ENCODE data around the gene BMP2K. TPM values are rescaled to one million over a fixed set of nuclear protein-coding genes. Genes with fewer than 3 reads are reported as not detected.
"Not testable (repeated sequence)": the region's sequence is repeated elsewhere in the genome, so short reads cannot be mapped to it uniquely, and the experiment has no call there.

BMP2K gene
- total and polyA plus RNA-seq, 7 experiments from 2014 or later = 3.1 to 25.6 (median 13.6) TPM

GRCh38 chr4:78904143-78904542 is 128.0 kb downstream of the BMP2K start:
- no peak overlapping the region for H3K27ac Mint-ChIP-seq
- intact Hi-C loops (cut with micrococcal nuclease) = no loop called here
- H3K27me3 Mint-ChIP-seq = no peaks in the 10 kb centered on the region
- peaks cover 0 to 25% (median 9%) of the 10 kb centered on the region in 5 donors for H3K36me3 Mint-ChIP-seq
- H3K4me1 ChIP-seq (ENCODE audit: control insufficient read depth in 2 of 2, insufficient read depth in 2 of 2, low read length in 2 of 2) = no peaks in the 10 kb centered on the region
- H3K9me3 Mint-ChIP-seq = peaks cover 0 to under 1% (median 0%) of the 10 kb centered on the region in 11 donors
- DNase-seq (no peak), ATAC-seq (no peak)
- POLR2A ChIA-PET = no interaction called here
- H3K36me3 ChIP-seq (ENCODE audit: control insufficient read depth in 2 of 3, insufficient read depth in 3 of 3, low read length in 3 of 3) = no peaks in the 10 kb centered on the region
- H3K27ac ChIP-seq (ENCODE audit: low read depth, low read length) = no peak overlapping the region
- CTCF ChIA-PET = no interaction called here
- H3K4me1 Mint-ChIP-seq = no peaks in the 10 kb centered on the region
- H3K27me3 ChIP-seq (ENCODE audit: control insufficient read depth in 2 of 2, insufficient read depth in 2 of 2, low read length in 2 of 2) = no peaks in the 10 kb centered on the region
- no peak overlapping the region for H3K4me3 ChIP-seq (ENCODE audit: low read length)
- H3K9me3 ChIP-seq (ENCODE audit: control insufficient read depth in 2 of 3, low read length in 3 of 3) = no peaks in the 10 kb centered on the region
- H3K4me3 Mint-ChIP-seq = no peak overlapping the region

DNA sequence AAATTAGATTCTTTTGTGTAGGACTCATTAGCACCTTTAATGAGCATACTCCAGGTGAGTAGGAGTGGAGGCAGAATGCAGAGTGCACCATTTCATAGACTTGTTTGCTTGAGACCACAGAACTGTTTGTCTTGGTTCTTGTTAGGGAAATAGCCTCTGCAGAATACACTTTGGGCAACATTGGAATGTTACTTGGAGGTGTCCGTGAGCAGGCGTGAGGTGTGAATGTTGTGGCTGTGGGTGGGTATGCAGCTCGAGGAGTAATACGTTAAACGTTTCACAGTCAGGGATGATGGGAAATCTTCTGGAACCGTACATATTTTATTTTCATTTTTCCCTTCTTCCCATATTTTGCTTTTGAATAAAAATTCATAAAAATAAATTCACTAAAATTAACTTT is 131.5 kb downstream of the BMP2K start:
- Histone ChIP-seq H3K4me1 (ENCODE audit: control insufficient read depth in 2 of 2, insufficient read depth in 2 of 2, low read length in 2 of 2) (no peaks in the 10 kb centered on the region), H3K9me3 (ENCODE audit: control insufficient read depth in 2 of 3, low read length in 3 of 3) (no peaks in the 10 kb centered on the region), H3K27me3 (ENCODE audit: control insufficient read depth in 2 of 2, insufficient read depth in 2 of 2, low read length in 2 of 2) (no peaks in the 10 kb centered on the region), H3K4me3 (ENCODE audit: low read length) (no peak overlapping the region), H3K36me3 (ENCODE audit: control insufficient read depth in 2 of 3, insufficient read depth in 3 of 3, low read length in 3 of 3) (peaks cover 0 to 6% (median 0%) of the 10 kb centered on the region in 3 experiments), H3K27ac (ENCODE audit: low read depth, low read length) (no peak overlapping the region)
- DNase-seq (no peak), ATAC-seq (no peak)
- ChIA-PET POLR2A (no interaction called here), CTCF (no interaction called here)
- intact Hi-C loops (cut with micrococcal nuclease) = no loop called here
- Mint-ChIP-seq H3K4me3 (no peak overlapping the region), H3K27me3 (no peaks in the 10 kb centered on the region), H3K27ac (peak overlapping the region in 1 of 9 donors; percentile 21), H3K9me3 (peaks cover 0 to 3% (median 0%) of the 10 kb centered on the region in 11 donors), H3K4me1 (peaks cover 0 to 5% (median 0%) of the 10 kb centered on the region in 7 donors), H3K36me3 (peaks cover 11 to 34% (median 21%) of the 10 kb centered on the region in 5 donors)

DNA sequence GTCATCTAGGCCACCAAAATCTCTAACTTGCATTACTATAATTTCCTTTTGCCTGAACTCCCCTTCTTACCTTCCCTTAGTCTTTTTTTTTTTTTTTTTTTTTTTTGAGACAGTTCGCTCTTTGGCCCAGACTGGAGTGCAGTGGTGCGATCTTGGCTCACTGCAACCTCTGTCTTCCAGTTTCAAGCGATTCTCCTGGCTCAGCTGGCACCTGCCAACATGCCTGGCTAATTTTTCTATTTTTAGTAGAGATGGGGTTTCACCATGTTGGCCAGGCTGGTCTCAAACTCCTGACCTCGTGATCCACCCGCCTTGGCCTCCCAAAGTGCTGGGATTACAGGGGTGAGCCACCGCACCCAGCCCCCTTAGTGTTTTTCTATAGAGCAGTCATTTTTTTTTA is 132.8 kb downstream of the BMP2K start:
- H3K9me3 ChIP-seq (ENCODE audit: control insufficient read depth in 2 of 3, low read length in 3 of 3); CTCF ChIA-PET; POLR2A ChIA-PET; intact Hi-C loops (cut with micrococcal nuclease); H3K4me3 Mint-ChIP-seq; H3K4me1 Mint-ChIP-seq; H3K27me3 Mint-ChIP-seq; H3K9me3 Mint-ChIP-seq; H3K27ac ChIP-seq (ENCODE audit: low read depth, low read length); H3K27me3 ChIP-seq (ENCODE audit: control insufficient read depth in 2 of 2, insufficient read depth in 2 of 2, low read length in 2 of 2); ATAC-seq; H3K4me1 ChIP-seq (ENCODE audit: control insufficient read depth in 2 of 2, insufficient read depth in 2 of 2, low read length in 2 of 2); H3K4me3 ChIP-seq (ENCODE audit: low read length); H3K36me3 ChIP-seq (ENCODE audit: control insufficient read depth in 2 of 3, insufficient read depth in 3 of 3, low read length in 3 of 3); DNase-seq: not testable (repeated sequence)
- Mint-ChIP-seq H3K27ac (peak overlapping the region in 1 of 9 donors; percentile 4), H3K36me3 (peaks cover 11 to 35% (median 21%) of the 10 kb centered on the region in 5 donors)

- no peaks in the 10 kb centered on the region for H3K9me3 ChIP-seq (ENCODE audit: control insufficient read depth in 2 of 3, low read length in 3 of 3)
Observed at GRCh38 chr4:78910612-78911011, 134.5 kb downstream of the BMP2K start.

DNA sequence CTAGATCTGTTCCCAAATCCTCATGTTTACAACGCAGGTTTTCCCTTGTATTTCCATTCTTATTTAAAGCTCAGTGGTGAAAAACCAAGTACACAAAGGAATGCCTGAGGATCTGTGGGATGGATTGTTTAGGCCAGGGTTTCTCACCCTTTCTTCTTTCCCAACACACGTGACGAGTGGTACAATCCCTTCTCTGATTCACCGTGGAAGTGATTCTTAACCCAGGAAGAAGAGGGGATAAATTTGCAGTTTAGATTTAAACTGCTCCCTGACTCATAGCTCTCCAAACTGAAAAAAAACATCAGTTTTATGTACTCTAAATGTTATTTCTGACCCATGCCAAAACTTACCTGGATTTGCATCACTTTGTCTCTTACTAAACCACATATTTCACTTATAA is 146.1 kb downstream of the BMP2K start:
- Mint-ChIP-seq H3K4me1 (peaks cover 0 to 13% (median 5%) of the 10 kb centered on the region in 7 donors), H3K9me3 (no peaks in the 10 kb centered on the region), H3K27me3 (no peaks in the 10 kb centered on the region), H3K27ac (no peak overlapping the region), H3K36me3 (peaks cover 8 to 33% (median 10%) of the 10 kb centered on the region in 5 donors), H3K4me3 (no peak overlapping the region)
- ATAC-seq (no peak), DNase-seq (no peak)
- H3K27me3 ChIP-seq (ENCODE audit: control insufficient read depth in 2 of 2, insufficient read depth in 2 of 2, low read length in 2 of 2) = no peaks in the 10 kb centered on the region
- intact Hi-C loops (cut with micrococcal nuclease) = no loop called here
- POLR2A ChIA-PET = interaction anchor here (0.6 to 1.8 kb wide), 2 partner anchors 17 to 295 kb away, joined by 3 to 4 read pairs; partner anchors contain the start of gene PAQR3
- no peaks in the 10 kb centered on the region for H3K9me3 ChIP-seq (ENCODE audit: control insufficient read depth in 2 of 3, low read length in 3 of 3)
- CTCF ChIA-PET = no interaction called here
- H3K36me3 ChIP-seq (ENCODE audit: control insufficient read depth in 2 of 3, insufficient read depth in 3 of 3, low read length in 3 of 3) = peaks cover 0 to 18% (median 4%) of the 10 kb centered on the region in 3 experiments
- no peak overlapping the region for H3K4me3 ChIP-seq (ENCODE audit: low read length)
- H3K27ac ChIP-seq (ENCODE audit: low read depth, low read length) = no peak overlapping the region
- no peaks in the 10 kb centered on the region for H3K4me1 ChIP-seq (ENCODE audit: control insufficient read depth in 2 of 2, insufficient read depth in 2 of 2, low read length in 2 of 2)

More at GRCh38 chr4:78910612-78911011, 134.5 kb downstream of the BMP2K start:
- Mint-ChIP-seq H3K9me3 (peaks cover 0 to 3% (median 0%) of the 10 kb centered on the region in 11 donors), H3K36me3 (peaks cover 11 to 40% (median 21%) of the 10 kb centered on the region in 5 donors), H3K27ac (peak overlapping the region in 1 of 9 donors; percentile 7), H3K4me1 (peaks cover 0 to 5% (median 0%) of the 10 kb centered on the region in 7 donors), H3K27me3 (no peaks in the 10 kb centered on the region), H3K4me3 (no peak overlapping the region)
- Histone ChIP-seq H3K27ac (ENCODE audit: low read depth, low read length) (no peak overlapping the region), H3K27me3 (ENCODE audit: control insufficient read depth in 2 of 2, insufficient read depth in 2 of 2, low read length in 2 of 2) (no peaks in the 10 kb centered on the region), H3K4me3 (ENCODE audit: low read length) (no peak overlapping the region), H3K36me3 (ENCODE audit: control insufficient read depth in 2 of 3, insufficient read depth in 3 of 3, low read length in 3 of 3) (peaks cover 0 to 6% (median 0%) of the 10 kb centered on the region in 3 experiments), H3K4me1 (ENCODE audit: control insufficient read depth in 2 of 2, insufficient read depth in 2 of 2, low read length in 2 of 2) (no peaks in the 10 kb centered on the region)
- ChIA-PET CTCF (no interaction called here), POLR2A (no interaction called here)
- DNase-seq (no peak), ATAC-seq (no peak)
- intact Hi-C loops (cut with micrococcal nuclease) = no loop called here

DNA sequence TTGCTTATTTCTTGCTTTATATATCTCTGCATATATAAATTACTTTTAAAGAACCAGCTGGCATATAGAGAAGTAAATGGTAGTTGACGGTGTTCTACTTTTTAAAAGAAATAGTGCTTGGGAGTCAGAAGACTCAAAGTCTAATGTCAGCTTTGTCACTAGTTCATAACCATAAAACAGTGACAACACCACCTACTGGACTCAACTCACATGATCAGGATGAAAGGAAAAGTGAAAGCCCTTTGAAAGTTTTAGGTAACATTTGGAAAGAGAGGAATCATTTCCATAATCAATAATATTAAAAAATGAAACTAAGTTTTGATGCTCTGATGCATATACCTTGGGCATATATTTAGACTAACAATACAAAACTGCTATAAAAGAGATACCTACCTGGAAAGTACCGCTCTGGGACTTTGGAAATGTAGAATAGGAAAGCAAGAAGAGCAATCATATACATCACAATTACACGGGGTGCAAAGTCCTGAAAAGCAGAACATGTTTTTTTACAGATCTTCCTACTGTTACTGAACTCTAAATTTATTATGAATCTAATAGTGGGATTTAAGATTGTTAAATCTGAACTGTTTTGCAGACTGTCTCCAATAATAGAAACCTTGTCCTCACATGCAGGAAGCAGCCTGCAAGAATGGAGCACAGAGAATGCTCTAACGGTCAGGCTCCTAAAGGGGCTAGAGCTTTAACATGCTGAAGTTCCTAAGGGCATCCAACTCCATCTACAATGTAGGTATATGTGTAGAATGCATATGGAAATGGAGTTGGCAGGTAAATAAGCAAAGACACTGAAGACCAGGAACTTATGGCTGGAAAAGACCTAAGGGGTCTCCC is 147.5 kb downstream of the BMP2K start:
- no peaks in the 10 kb centered on the region for H3K9me3 ChIP-seq (ENCODE audit: control insufficient read depth in 2 of 3, low read length in 3 of 3)
- H3K36me3 ChIP-seq (ENCODE audit: control insufficient read depth in 2 of 3, insufficient read depth in 3 of 3, low read length in 3 of 3) = peaks cover 0 to 18% (median 4%) of the 10 kb centered on the region in 3 experiments
- Mint-ChIP-seq H3K9me3 (no peaks in the 10 kb centered on the region), H3K4me1 (peaks cover 0 to 16% (median 7%) of the 10 kb centered on the region in 7 donors), H3K27me3 (no peaks in the 10 kb centered on the region), H3K27ac (peak overlapping the region in 3 of 9 donors; percentile 9 to 15 (median 15)), H3K4me3 (no peak overlapping the region), H3K36me3 (peaks cover 10 to 40% (median 13%) of the 10 kb centered on the region in 5 donors)
- intact Hi-C loops (cut with micrococcal nuclease) = no loop called here
- ChIA-PET POLR2A (no interaction called here), CTCF (no interaction called here)
- no peaks in the 10 kb centered on the region for H3K4me1 ChIP-seq (ENCODE audit: control insufficient read depth in 2 of 2, insufficient read depth in 2 of 2, low read length in 2 of 2)
- DNase-seq (no peak), ATAC-seq (no peak)
- H3K4me3 ChIP-seq (ENCODE audit: low read length) = no peak overlapping the region
- H3K27me3 ChIP-seq (ENCODE audit: control insufficient read depth in 2 of 2, insufficient read depth in 2 of 2, low read length in 2 of 2) = no peaks in the 10 kb centered on the region
- H3K27ac ChIP-seq (ENCODE audit: low read depth, low read length) = no peak overlapping the region
